Psoas muscle (tissue), 8 donors: ENCODE results near the gene FCAMR. TPM values are rescaled to one million over a fixed set of nuclear protein-coding genes. Genes with fewer than 3 reads are reported as not detected.

Source experiments
- ATAC-seq, 4 donors: fragments of 200-7000 bp; cut with Tn5 transposase; one replicate each; pipeline ENCODE4 v1.9.1; 2020; ENCODE audit warnings: moderate library complexity in 3 of 4, mild to moderate bottlenecking in 2 of 4
- DNase-seq, 2 donors: peaks; one replicate each; pipeline ENCODE4 v3.0.0-alpha.2; 2020
- H3K27ac ChIP-seq: fragments of 200-600 bp; one replicate; pipeline ENCODE4 v1.8.0; 2022
- H3K27me3 ChIP-seq, 3 donors: fragments of 200-600 bp in 1 of 3; one replicate each; pipeline versions ENCODE4 v1.6.1 to v1.8.0; 2013 to 2022; ENCODE audit warnings: low read length in 2 of 3, mild to moderate bottlenecking in 2 of 3, moderate library complexity in 1 of 3; ENCODE audit not compliant: insufficient read depth in 3 of 3
- H3K36me3 ChIP-seq, 2 donors: fragments of 200-600 bp in 1 of 2; one replicate each; pipeline versions ENCODE4 v1.6.1 to v1.8.0; 2013 to 2022; ENCODE audit warnings: low read depth in 1 of 2, mild to moderate bottlenecking in 1 of 2, moderate library complexity in 1 of 2; ENCODE audit not compliant: insufficient read depth in 1 of 2
- H3K4me1 ChIP-seq: fragments of 200-600 bp; one replicate; pipeline ENCODE4 v1.8.0; 2022
- H3K4me3 ChIP-seq: fragments of 200-600 bp; one replicate; pipeline ENCODE4 v1.8.0; 2022; ENCODE audit warnings: mild to moderate bottlenecking
- H3K9me3 ChIP-seq: fragments of 200-600 bp; one replicate; pipeline ENCODE4 v1.8.0; 2022
- WGBS, 3 donors: extraction: QIAGEN DNeasy Blood & Tissue Kit; methylation state at CpG; one replicate each; pipeline versions ENCODE4 v1.1.6 to v1.1.7; 2013; 5-methylcytosine and 5-hydroxymethylcytosine counted together
- intact Hi-C, 2 donors: fragments of 100-400 bp; cut with DNase I; formaldehyde crosslinking; loops; one replicate each; pipeline versions ENCODE4 v1.11.0 to v1.14.2; 2022
- polyA plus RNA-seq, 3 donors: library from polyadenylated mRNA; stranded (reverse); fragments of 200-250 nt; gene quantifications; one replicate each; pipeline ENCODE4 v1.2.3, GENCODE V29; 2013
- total RNA-seq, 4 donors: library from RNA; stranded (reverse); fragmentation: NEBNext Ultra II Directional in 2 of 4; extraction: Animal tissue kit (Norgen Biotek cat#: 25700) in 2 of 4; gene quantifications; one replicate each; pipeline versions ENCODE4 v1.2.1 to v1.2.4, GENCODE V29; 2021 to 2023
- TF ChIP-seq, protein P1 (sequence below): fragments of 200-600 bp; IDR thresholded peaks from one replicate; pipeline ENCODE4 v1.8.0; 2022; ENCODE audit warnings: antibody characterized with exemption
- donor health status: healthy with polysubstance abuse.
- donor health status: DM: no; HTN: no; CAD: no; lungs with moderate emphysema.
- donor health status: Bipolar disorder and iron deficiency.
- donor health status: healthy.
- donor health status: DM: yes; HTN: yes; CAD: no.
- donor health status: DM: no; HTN: no; CAD: no.
- donor health status: DM: no; HTN: no; CAD: no.
- donor health status: DM: yes; HTN: yes; CAD: no.

The FCAMR gene
- total and polyA plus RNA-seq, 7 donors, result not detected

DNA sequence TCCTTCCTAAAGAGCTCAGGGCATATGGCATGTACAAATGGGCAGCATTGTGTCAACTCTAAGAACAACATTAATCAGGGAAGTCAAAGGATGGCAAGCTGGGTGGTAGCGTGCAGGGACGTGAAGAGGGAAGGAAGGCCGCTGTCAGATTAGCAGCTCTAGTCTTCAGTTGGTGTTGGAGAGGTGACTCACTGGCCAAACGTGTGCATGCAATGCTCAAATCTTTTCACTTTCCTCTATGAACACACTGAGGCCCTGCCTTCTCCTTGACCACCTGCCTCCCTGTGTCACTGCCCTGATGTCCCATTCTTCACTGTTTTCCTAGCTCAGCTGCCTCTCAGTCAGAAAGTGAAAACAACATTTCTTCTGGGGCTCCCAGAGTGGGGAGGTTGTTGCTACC lies 18.1 kb downstream of the FCAMR start:
- 59 to 65% (median 59%) methylated on average over 4 of the region's 4 CpGs for WGBS, 3 donors
- ATAC-seq (no peak), DNase-seq (no peak)
- TF ChIP-seq, protein P1, sequence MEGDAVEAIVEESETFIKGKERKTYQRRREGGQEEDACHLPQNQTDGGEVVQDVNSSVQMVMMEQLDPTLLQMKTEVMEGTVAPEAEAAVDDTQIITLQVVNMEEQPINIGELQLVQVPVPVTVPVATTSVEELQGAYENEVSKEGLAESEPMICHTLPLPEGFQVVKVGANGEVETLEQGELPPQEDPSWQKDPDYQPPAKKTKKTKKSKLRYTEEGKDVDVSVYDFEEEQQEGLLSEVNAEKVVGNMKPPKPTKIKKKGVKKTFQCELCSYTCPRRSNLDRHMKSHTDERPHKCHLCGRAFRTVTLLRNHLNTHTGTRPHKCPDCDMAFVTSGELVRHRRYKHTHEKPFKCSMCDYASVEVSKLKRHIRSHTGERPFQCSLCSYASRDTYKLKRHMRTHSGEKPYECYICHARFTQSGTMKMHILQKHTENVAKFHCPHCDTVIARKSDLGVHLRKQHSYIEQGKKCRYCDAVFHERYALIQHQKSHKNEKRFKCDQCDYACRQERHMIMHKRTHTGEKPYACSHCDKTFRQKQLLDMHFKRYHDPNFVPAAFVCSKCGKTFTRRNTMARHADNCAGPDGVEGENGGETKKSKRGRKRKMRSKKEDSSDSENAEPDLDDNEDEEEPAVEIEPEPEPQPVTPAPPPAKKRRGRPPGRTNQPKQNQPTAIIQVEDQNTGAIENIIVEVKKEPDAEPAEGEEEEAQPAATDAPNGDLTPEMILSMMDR, result no peak
- H3K9me3 ChIP-seq, result no peaks in the 10 kb centered on the region
- intact Hi-C loops, result no loop called here
- H3K4me3 ChIP-seq, result no peak overlapping the region
- H3K36me3 ChIP-seq, result no peaks in the 10 kb centered on the region
- H3K27me3 ChIP-seq, result peaks cover 0 to 7% (median 6%) of the 10 kb centered on the region in 3 donors
- H3K4me1 ChIP-seq, result no peaks in the 10 kb centered on the region
- H3K27ac ChIP-seq, result no peak overlapping the region

DNA sequence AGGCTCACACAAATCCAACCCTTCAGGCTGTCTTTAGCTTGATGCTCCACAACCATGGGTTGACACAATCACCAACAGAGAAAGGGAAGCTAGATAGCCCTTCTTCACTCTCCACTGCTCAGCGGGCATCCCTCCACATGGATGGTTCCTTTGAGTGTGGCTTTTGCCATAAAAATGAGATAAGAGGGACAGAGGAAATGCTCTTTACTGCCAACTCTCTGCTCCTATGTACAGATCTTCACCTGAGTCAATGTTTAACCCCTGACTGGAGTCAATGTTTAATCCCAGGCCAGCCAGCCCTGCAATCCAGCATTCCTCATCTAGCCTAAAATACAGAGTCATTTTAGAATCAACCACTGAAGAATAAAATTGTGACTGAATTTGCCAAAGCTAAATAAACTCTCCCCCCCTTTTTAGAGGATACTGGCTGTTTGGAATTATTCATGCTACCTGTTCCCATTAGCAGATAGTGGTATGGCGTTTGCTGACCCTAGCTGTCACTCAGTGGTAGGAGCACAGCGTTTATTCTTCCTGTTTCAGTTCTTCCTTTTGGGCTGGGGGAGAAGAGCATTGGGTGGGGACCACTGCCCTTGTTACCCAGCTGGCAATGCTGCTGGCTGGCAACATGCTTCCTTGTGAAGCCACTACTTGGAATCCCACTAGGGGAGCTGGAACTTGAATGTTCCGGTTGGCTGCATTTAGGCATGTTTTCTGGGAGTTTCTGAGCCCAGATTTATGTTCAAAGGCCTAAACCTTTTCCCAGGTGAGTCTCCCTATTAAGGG lies 18.8 kb downstream of the FCAMR start:
- Histone ChIP-seq H3K27me3 (peaks cover 0 to 7% (median 6%) of the 10 kb centered on the region in 3 donors), H3K27ac (no peak overlapping the region), H3K4me3 (no peak overlapping the region), H3K9me3 (no peaks in the 10 kb centered on the region), H3K4me1 (no peaks in the 10 kb centered on the region), H3K36me3 (no peaks in the 10 kb centered on the region)
- ATAC-seq (no peak), DNase-seq (no peak)
- TF ChIP-seq, protein P1, result no peak
- intact Hi-C loops, result no loop called here
- WGBS, 3 donors, result 85 to 93% (median 88%) methylated on average over 4 of the region's 4 CpGs

DNA sequence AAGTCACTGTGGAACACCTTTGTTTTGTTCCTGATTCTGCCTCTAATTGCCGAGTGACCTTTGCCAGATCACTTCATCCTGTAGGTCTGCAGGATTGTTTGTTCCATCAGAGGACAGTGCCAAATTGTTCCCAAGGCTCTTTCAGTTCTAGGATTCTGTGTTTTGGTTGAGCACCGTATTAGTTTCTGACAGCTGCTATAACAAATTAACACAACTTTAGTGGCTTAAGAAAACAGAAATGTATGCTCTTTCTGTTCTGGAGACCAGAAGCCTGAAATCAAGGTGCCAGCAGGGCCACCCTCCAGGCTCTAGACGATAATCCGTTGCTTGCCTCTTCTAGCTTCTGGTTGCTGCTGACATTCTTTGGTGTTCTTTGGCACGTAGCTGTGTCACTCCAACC lies 20.6 kb downstream of the FCAMR start:
- intact Hi-C loops, result no loop called here
- H3K4me1 ChIP-seq, result no peaks in the 10 kb centered on the region
- H3K27ac ChIP-seq, result no peak overlapping the region
- DNase-seq, result no peak
- H3K36me3 ChIP-seq, result no peaks in the 10 kb centered on the region
- WGBS, 3 donors, result 87 to 94% (median 91%) methylated on average over 5 of the region's 5 CpGs
- peaks cover 0 to 15% (median 7%) of the 10 kb centered on the region in 3 donors for H3K27me3 ChIP-seq
- H3K9me3 ChIP-seq, result no peaks in the 10 kb centered on the region
- no peak for ATAC-seq
- no peak overlapping the region for H3K4me3 ChIP-seq
- TF ChIP-seq, protein P1, result no peak

DNA sequence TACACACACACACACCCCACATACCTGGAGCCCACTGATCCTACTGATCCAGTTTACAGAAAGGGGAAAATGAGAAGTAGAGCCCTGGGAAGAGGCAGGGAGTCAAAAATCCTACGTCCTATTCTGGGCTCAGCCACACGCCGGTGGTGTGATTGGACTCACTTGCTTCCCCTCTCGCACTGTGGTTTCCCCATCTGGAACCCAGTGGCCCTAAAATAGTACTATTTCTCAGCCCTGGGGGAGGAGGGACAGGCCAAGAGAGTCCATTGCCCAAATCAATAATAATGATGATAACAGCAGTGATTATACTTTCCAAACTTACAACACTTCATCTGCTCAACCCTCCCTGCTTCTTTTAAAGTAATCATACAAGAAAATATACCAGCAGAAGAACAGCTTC lies 21.1 kb downstream of the FCAMR start:
- H3K27me3 ChIP-seq, result peaks cover 0 to 19% (median 7%) of the 10 kb centered on the region in 3 donors
- DNase-seq, result no peak
- H3K4me3 ChIP-seq, result no peak overlapping the region
- no peaks in the 10 kb centered on the region for H3K36me3 ChIP-seq
- no peak for ATAC-seq
- intact Hi-C loops, result no loop called here
- WGBS, 3 donors, result 74 to 90% (median 83%) methylated on average over 4 of the region's 4 CpGs
- H3K4me1 ChIP-seq, result no peaks in the 10 kb centered on the region
- H3K9me3 ChIP-seq, result no peaks in the 10 kb centered on the region
- no peak overlapping the region for H3K27ac ChIP-seq
- TF ChIP-seq, protein P1, result no peak

DNA sequence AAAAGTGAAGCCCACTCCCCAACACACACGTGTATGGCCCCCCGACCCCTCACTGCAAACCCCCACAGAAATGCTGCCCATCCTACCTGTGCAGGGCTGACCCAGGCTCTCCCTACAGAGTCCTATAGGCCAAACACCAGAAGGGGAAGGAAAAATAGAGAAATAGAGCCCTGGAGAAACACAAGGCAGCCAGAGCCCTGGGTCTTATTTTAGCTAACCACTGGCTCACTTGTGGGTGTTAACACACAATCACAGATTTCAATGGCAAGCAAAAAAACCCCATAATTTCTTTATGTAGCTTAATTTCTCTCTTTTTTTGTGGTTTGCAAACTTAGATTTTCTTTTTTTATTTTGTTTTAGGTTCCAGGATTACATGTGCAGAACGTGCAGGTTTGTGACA lies 23.0 kb downstream of the FCAMR start:
- H3K4me3 ChIP-seq, result no peak overlapping the region
- intact Hi-C loops, result no loop called here
- H3K27ac ChIP-seq, result no peak overlapping the region
- peaks cover 0 to 19% (median 7%) of the 10 kb centered on the region in 3 donors for H3K27me3 ChIP-seq
- no peaks in the 10 kb centered on the region for H3K4me1 ChIP-seq
- no peak for DNase-seq
- TF ChIP-seq, protein P1, result no peak
- H3K9me3 ChIP-seq, result no peaks in the 10 kb centered on the region
- H3K36me3 ChIP-seq, result no peaks in the 10 kb centered on the region
- 81% methylated on average over 3 of the region's 3 CpGs for WGBS, 3 donors
- no peak for ATAC-seq
